Measurements from ENCODE around the gene BCL2L2.
A peak's percentile ranks its signal among the peaks of the same experiment; 100 is the strongest.

- TF ChIP-seq EP300 (IDR thresholded peaks at IDR 0.05; ENCODE audit: borderline replicate concordance in 1 of 2, low read depth in 2 of 2, low read length in 2 of 2) (no peak), SP1 (IDR thresholded peaks at IDR 0.05; ENCODE audit: low read depth, low read length) (peak; percentile 99), CTCF (IDR thresholded peaks at IDR 0.05; ENCODE audit: control extremely low read depth in 1 of 3, insufficient read depth in 1 of 3, low read depth in 1 of 3, low read length in 3 of 3) (no peak), YY1 (IDR thresholded peaks at IDR 0.05; ENCODE audit: low read depth, low read length) (peak; percentile 97), MAX (IDR thresholded peaks at IDR 0.05) (peak; percentile 70), HDAC2 (IDR thresholded peaks at IDR 0.05; ENCODE audit: borderline replicate concordance in 1 of 2, low read depth in 2 of 2, low read length in 2 of 2) (no peak), POLR2A (IDR thresholded peaks at IDR 0.05; ENCODE audit: control extremely low read depth in 1 of 2, low read depth in 2 of 2, low read length in 2 of 2) (peak; percentile 81 to 94), HDAC6 (IDR thresholded peaks at IDR 0.05; ENCODE audit: low read depth, low read length) (no peak), RAD21 (IDR thresholded peaks at IDR 0.05 in 1 of 2, conservative IDR thresholded peaks at IDR 0.05 in 1 of 2; ENCODE audit: low read depth in 2 of 2, low read length in 2 of 2) (no peak), CREB1 (IDR thresholded peaks at IDR 0.05) (peak; percentile 93)
These were observed 14.2 kb downstream of the BCL2L2 start, which contains the start of gene PABPN1 for GRCh38 chr14:23320584-23321571.

All from H1 (cell line).